K562 (cell line): ENCODE results near the gene PDLIM4. TPM values are rescaled to one million over a fixed set of nuclear protein-coding genes. Genes with fewer than 3 reads are reported as not detected.
A peak's percentile ranks its signal among the peaks of the same experiment; 100 is the strongest.

ENCODE experiments used
- ATAC-seq: fragments of 200-7000 bp; cut with Tn5 transposase; 3 replicates; pipeline ENCODE4 v1.9.1; 2020; ENCODE audit warnings: moderate library complexity
- BruUV-seq: library from RNA; stranded (reverse); fragments of 400-500 nt; replicated peaks from 2 replicates; lab custom pipeline; 2021; lab: Mats Ljungman, UMichigan
- CTCF ChIA-PET: fragments of 300-600 bp; formaldehyde crosslinking; extraction: SDS; loops from one replicate; lab custom pipeline; 2021; ENCODE audit warnings: low intra/inter-chr PET ratio; lab: Yijun Ruan, JAX
- POLR2A ChIA-PET: fragments of 300-600, 350-650 bp; sonication (Branson Sonifier 250); formaldehyde crosslinking; extraction: SDS; loops from one replicate; lab custom pipeline; 2021; ENCODE audit warnings: antibody characterized with exemption, inconsistent platforms; lab: Yijun Ruan, JAX
- DNase-seq, 4 experiments: peaks; one replicate each; pipeline versions ENCODE4 v3.0.0 to v3.0.0-alpha.2; 2011 to 2018; ENCODE audit warnings: low spot score in 3 of 4, mixed read lengths in 3 of 4; ENCODE audit errors: extremely low read depth in 1 of 4
- FAIRE-seq: peaks from 2 replicates; lab custom pipeline; 2011; peaks lifted over from hg19 to GRCh38; lab: Jason Lieb, UNC
- H2AFZ ChIP-seq: 2 replicates; pipeline ENCODE4 v1.6.0; 2011; ENCODE audit warnings: low read depth, low read length, control low read depth, inconsistent platforms
- H3K27ac ChIP-seq: fragments of 200-600 bp; 3 replicates; pipeline ENCODE4 v1.8.0; 2011; ENCODE audit warnings: low read depth, mild to moderate bottlenecking, control low read depth, inconsistent platforms, low read length, moderate library complexity, mixed read lengths; ENCODE audit errors: extremely low read depth
- H3K27me3 ChIP-seq, 2 experiments: fragments of 300-600 bp in 1 of 2; 2 replicates in 1 of 2; 3 replicates in 1 of 2; pipeline versions ENCODE4 v1.6.0 to v1.8.0; 2011; ENCODE audit warnings: inconsistent platforms in 2 of 2, low read length in 2 of 2, mild to moderate bottlenecking in 1 of 2, mixed read lengths in 1 of 2, moderate library complexity in 1 of 2; ENCODE audit not compliant: control insufficient read depth in 2 of 2, insufficient read depth in 2 of 2
- H3K36me3 ChIP-seq: fragments of 300-600 bp; 3 replicates; pipeline ENCODE4 v1.8.0; 2011; ENCODE audit warnings: mild to moderate bottlenecking, low read length, inconsistent platforms; ENCODE audit not compliant: control insufficient read depth, insufficient read depth
- H3K4me1 ChIP-seq, 2 experiments: fragments of 200-600 bp in 1 of 2; replicated peaks in 1 of 2; 2 replicates in 1 of 2; 3 replicates in 1 of 2; pipeline versions ENCODE4 v1.5.1 to v1.8.0; 2011; ENCODE audit warnings: inconsistent platforms in 2 of 2, low read length in 2 of 2, mild to moderate bottlenecking in 1 of 2, mixed read lengths in 1 of 2, moderate library complexity in 1 of 2; ENCODE audit not compliant: control insufficient read depth in 2 of 2, insufficient read depth in 2 of 2
- H3K4me2 ChIP-seq: 2 replicates; pipeline ENCODE4 v1.6.1; 2011; ENCODE audit warnings: low read length, control low read depth, inconsistent platforms, mixed read lengths; ENCODE audit not compliant: insufficient read depth
- H3K4me3 ChIP-seq: fragments of 200-600 bp; sonication (generic), shearing (Covaris generic); 2 replicates; pipeline ENCODE4 v1.5.1; 2016; ENCODE audit warnings: control low read depth, inconsistent platforms
- H3K79me2 ChIP-seq: fragments of 200-600 bp; 3 replicates; pipeline ENCODE4 v1.8.0; 2011; ENCODE audit warnings: low read length, inconsistent platforms; ENCODE audit not compliant: control insufficient read depth, insufficient read depth
- H3K9ac ChIP-seq, 2 experiments: 2 replicates each; pipeline versions ENCODE4 v1.6.0 to v1.6.1; 2011; ENCODE audit warnings: low read depth in 2 of 2, low read length in 2 of 2, control low read depth in 1 of 2, inconsistent platforms in 1 of 2, mild to moderate bottlenecking in 1 of 2, mixed read lengths in 1 of 2; ENCODE audit not compliant: insufficient read depth in 1 of 2
- H3K9me1 ChIP-seq: one replicate; pipeline ENCODE4 v1.6.0; 2011; ENCODE audit warnings: inconsistent platforms, mild to moderate bottlenecking, low read length, moderate library complexity; ENCODE audit not compliant: control insufficient read depth, insufficient read depth
- H3K9me3 ChIP-seq: replicated peaks from 2 replicates; pipeline ENCODE4 v1.5.1; 2011; ENCODE audit warnings: low read depth, low read length, inconsistent platforms; ENCODE audit not compliant: control insufficient read depth, insufficient read depth
- H4K20me1 ChIP-seq: replicated peaks from 2 replicates; pipeline ENCODE4 v1.6.1; 2011; ENCODE audit warnings: low read length, inconsistent platforms, mixed read lengths; ENCODE audit not compliant: control insufficient read depth, insufficient read depth
- BHLHE40 ChIP-seq: IDR thresholded peaks from 2 replicates; pipeline ENCODE4 v1.6.1; 2011; ENCODE audit warnings: low read length, improper control_type of control experiment
- CCNT2 ChIP-seq: IDR thresholded peaks from 2 replicates; pipeline ENCODE4 v1.6.1; 2011; ENCODE audit warnings: borderline replicate concordance, low read depth, mild to moderate bottlenecking, moderate library complexity, mixed read lengths, low read length; ENCODE audit not compliant: insufficient read length; ENCODE audit errors: extremely low read depth
- DACH1 ChIP-seq: fragments of 450-650 bp; IDR thresholded peaks from 2 replicates; pipeline ENCODE4 v1.6.1; 2018; ENCODE audit not compliant: partially characterized antibody
- DEAF1 ChIP-seq: fragments of 450-650 bp; formaldehyde crosslinking; IDR thresholded peaks from 2 replicates; pipeline ENCODE4 v1.4.0; 2020; ENCODE audit warnings: mild to moderate bottlenecking, moderate library complexity
- KDM1A ChIP-seq, 2 experiments: fragments of 450-650 bp; IDR thresholded peaks; 2 replicates each; pipeline ENCODE4 v1.6.1; 2016; ENCODE audit warnings: mild to moderate bottlenecking in 2 of 2
- MBD2 ChIP-seq: sonication (generic); IDR thresholded peaks from 2 replicates; pipeline ENCODE4 v1.6.1; 2016; ENCODE audit warnings: low read depth, borderline replicate concordance
- RAD51 ChIP-seq: fragments of 450-650 bp; IDR thresholded peaks from 2 replicates; pipeline ENCODE4 v1.7.1; 2016; ENCODE audit warnings: low read depth, mild to moderate bottlenecking, borderline replicate concordance
- RCOR1 ChIP-seq, 2 experiments: IDR thresholded peaks; 2 replicates each; pipeline ENCODE4 v1.6.1; 2012; ENCODE audit warnings: low read depth in 2 of 2, low read length in 2 of 2, borderline replicate concordance in 1 of 2, improper control_type of control experiment in 1 of 2
- SMARCA4 ChIP-seq: fragments of 450-650 bp; IDR thresholded peaks from 2 replicates; pipeline ENCODE4 v1.6.1; 2016
- TAF1 ChIP-seq: IDR thresholded peaks from 2 replicates; pipeline ENCODE4 v1.6.1; 2011; ENCODE audit warnings: mild to moderate bottlenecking, low read length, moderate library complexity; ENCODE audit not compliant: insufficient read depth, control insufficient read depth, severe bottlenecking; ENCODE audit errors: extremely low read depth
- TFAP4 ChIP-seq: sonication (generic); formaldehyde crosslinking; IDR thresholded peaks from 2 replicates; pipeline ENCODE4 v1.8.0; 2022; ENCODE audit warnings: missing genetic modification reagents, mild to moderate bottlenecking, moderate library complexity, borderline replicate concordance
- THAP7 ChIP-seq: fragments of 250-450 bp; sonication (Bioruptor Pico); IDR thresholded peaks from 2 replicates; pipeline ENCODE4 v1.5.0; 2021
- ZBTB5 ChIP-seq: fragments of 450-650 bp; IDR thresholded peaks from 2 replicates; pipeline ENCODE4 v1.6.1; 2017; ENCODE audit warnings: antibody characterized with exemption
- ZEB2 ChIP-seq: fragments of 450-650 bp; IDR thresholded peaks from 2 replicates; pipeline ENCODE4 v1.6.1; 2016
- ZNF311 ChIP-seq: fragments of 250-450 bp; sonication (Bioruptor Pico); IDR thresholded peaks from 2 replicates; pipeline ENCODE4 v1.4.0; 2020; ENCODE audit warnings: mild to moderate bottlenecking, moderate library complexity
- ZNF408 ChIP-seq: fragments of 250-450 bp; sonication (Bioruptor Pico); IDR thresholded peaks from 2 replicates; pipeline ENCODE4 v1.4.0; 2020; ENCODE audit warnings: low read depth, mild to moderate bottlenecking, moderate library complexity
- WGBS: fragments of 100-300 bp; shearing (Covaris generic); methylation state at CpG from one replicate; pipeline ENCODE4 v1.1.6; 2016; ENCODE audit warnings: low coverage, mixed read lengths; ENCODE audit not compliant: insufficient coverage; ENCODE audit errors: missing lambda C conversion rate; 5-methylcytosine and 5-hydroxymethylcytosine counted together
- in situ Hi-C: fragments of 300-500 bp; cut with MboI; formaldehyde crosslinking; loops from 4 replicates; pipeline ENCODE4 v1.15.0; 2018; ENCODE audit warnings: inconsistent platforms, mixed read lengths
- intact Hi-C: fragments of 100-400 bp; cut with micrococcal nuclease; formaldehyde crosslinking; loops from 2 replicates; pipeline ENCODE4 v1.14.2; 2022
- polyA plus RNA-seq, 8 experiments: library from polyadenylated mRNA; depleted of rRNA in 4 of 8; stranded (reverse) in 5 of 8; unstranded in 3 of 8; fragments of >200 nt; fragmentation: Nextera tagmentation in 2 of 8; fragmentation: Illumina TruSeq in 1 of 8; extraction: Ambion mirVana in 2 of 8; extraction: Trizol in 1 of 8; gene quantifications; 2 replicates each; pipeline versions ENCODE4 v1.2.1 to v1.2.3, GENCODE V29; 2011 to 2014; ENCODE audit warnings: inconsistent platforms in 1 of 8, missing spikeins in 1 of 8
- total RNA-seq, 7 experiments: library from RNA; depleted of rRNA in 6 of 7; stranded (reverse); fragments of >200 nt in 6 of 7; fragmentation: Illumina TruSeq in 2 of 7; extraction: Trizol in 2 of 7; gene quantifications; 2 replicates each; pipeline versions ENCODE4 v1.2.1 to v1.2.3, GENCODE V29; 2011 to 2021; ENCODE audit warnings: low replicate concordance in 1 of 7

PDLIM4 gene
- total and polyA plus RNA-seq, 9 of the 15 experiments (the other 6 are each of a cell fraction or from before 2014, with no cell fraction given), result 0.28 to 32.8 (median 13.1) TPM

GRCh38 chr5:132294728-132295504 is 37.4 kb downstream of the PDLIM4 start:
- H4K20me1 ChIP-seq, result 0 out of 2 replicates have a peak, but pooled peaks cover 3% of the 10 kb centered on the region
- H3K4me1 ChIP-seq, result peaks cover 41 to 54% of the 10 kb centered on the region in 2 experiments; a peak in 4 of 5 replicates
- BruUV-seq, result no TSS peak
- peaks cover 6% of the 10 kb centered on the region; the same call in 2 of the 3 replicates for H3K36me3 ChIP-seq
- H3K4me3 ChIP-seq, result peak overlapping the region; percentile 61
- peak overlapping the region; percentile 83 to 94 for H3K9ac ChIP-seq
- under 1% methylated on average over 44 of the region's 50 CpGs for WGBS
- FAIRE-seq (peak; percentile 71), ATAC-seq (peak; percentile 69), DNase-seq (peak; percentile 58 to 90 (median 70))
- peak overlapping the region; percentile 96 for H3K27ac ChIP-seq
- intact Hi-C loops (loop anchor here (5.0 kb wide), 1 partner anchor 77 kb away; no protein-coding TSS in a partner anchor), in situ Hi-C loops (no loop called here)
- no peaks in the 10 kb centered on the region for H3K27me3 ChIP-seq
- POLR2A ChIA-PET, result interaction anchor here (0.7 to 4.6 kb wide), 13 partner anchors 7 to 194 kb away, joined by 3 to 29 read pairs (median 4); partner anchors contain the start of gene SLC22A5
- peak overlapping the region; percentile 94 for H2AFZ ChIP-seq
- peaks cover 79% of the 10 kb centered on the region for H3K79me2 ChIP-seq
- CTCF ChIA-PET, result no interaction called here
- H3K9me1 ChIP-seq, result no peaks in the 10 kb centered on the region
- no peaks in the 10 kb centered on the region for H3K9me3 ChIP-seq
- H3K4me2 ChIP-seq, result peak overlapping the region; percentile 99
- TF ChIP-seq KDM1A (IDR thresholded peaks at IDR 0.05) (peak in 1 of 2 experiments; percentile 6; a peak in 1 of 4 replicates), ZNF408 (CRISPR knock-in tag) (no peak), SMARCA4 (peak; percentile 39; the same call in 1 of the 2 replicates), DEAF1 (CRISPR knock-in tag) (no peak), MBD2 (0 out of 2 replicates have a peak, but pooled peaks have one; percentile 15), TAF1 (peak; percentile 47), DACH1 (peak; percentile 18), RCOR1 (IDR thresholded peaks at IDR 0.05; ENCODE audit: borderline replicate concordance in 1 of 2, low read depth in 2 of 2, low read length in 2 of 2) (peak in 1 of 2 experiments; percentile 49; a peak in 2 of 4 replicates), CCNT2 (peak; percentile 28), ZEB2 (no peak), THAP7 (CRISPR knock-in tag) (no peak), ZNF311 (CRISPR knock-in tag) (no peak), BHLHE40 (peak; percentile 6; the same call in 1 of the 2 replicates), RAD51 (peak; percentile 20; the same call in 1 of the 2 replicates), ZBTB5 (no peak), TFAP4 (peak; percentile 8; the same call in 1 of the 2 replicates)
